Glomerular visceral epithelial cell (primary cell): ENCODE data around the gene DIP2C.
"Not testable (repeated sequence)": the region's sequence is repeated elsewhere in the genome, so short reads cannot be mapped to it uniquely, and the experiment has no call there.

Source experiments
- DNase-seq: peaks from one replicate; pipeline ENCODE4 v3.0.0-alpha.2; 2016; ENCODE audit errors: extremely low spot score

DIP2C gene

GRCh38 chr10:639751-640672, 49.5 kb downstream of the DIP2C start:
- no peak for DNase-seq

- DNase-seq: no peak
Measured at GRCh38 chr10:639001-639750, 50.3 kb downstream of the DIP2C start.

- no peak for DNase-seq
Measured at GRCh38 chr10:637771-638195, 51.7 kb downstream of the DIP2C start.

- no peak for DNase-seq
Measured at GRCh38 chr10:637221-637620, 52.2 kb downstream of the DIP2C start.

GRCh38 chr10:636769-637168, 52.7 kb downstream of the DIP2C start:
- no peak for DNase-seq

GRCh38 chr10:636016-636730, 53.3 kb downstream of the DIP2C start:
- DNase-seq: no peak

GRCh38 chr10:635088-635861, 54.2 kb downstream of the DIP2C start:
- DNase-seq: no peak

GRCh38 chr10:634256-634655, 55.2 kb downstream of the DIP2C start:
- DNase-seq: peak; percentile 28

GRCh38 chr10:633279-634245, 55.9 kb downstream of the DIP2C start:
- DNase-seq: no peak

GRCh38 chr10:632807-633177, 56.7 kb downstream of the DIP2C start:
- DNase-seq: not testable (repeated sequence)

- not testable (repeated sequence) for DNase-seq
Measured at GRCh38 chr10:632155-632806, 57.2 kb downstream of the DIP2C start.

GRCh38 chr10:631266-631665, 58.2 kb downstream of the DIP2C start:
- DNase-seq: no peak

- DNase-seq: no peak
Measured at GRCh38 chr10:630581-631073, 58.8 kb downstream of the DIP2C start.

- no peak for DNase-seq
Measured at GRCh38 chr10:629186-629998, 60.1 kb downstream of the DIP2C start.

- no peak for DNase-seq
Measured at GRCh38 chr10:628386-629045, 61.0 kb downstream of the DIP2C start.

- DNase-seq: no peak
Measured at GRCh38 chr10:627032-627992, 62.2 kb downstream of the DIP2C start.
